Measurements from ENCODE around the gene C2CD2L. TPM values are rescaled to one million over a fixed set of nuclear protein-coding genes. Genes with fewer than 3 reads are reported as not detected.

The C2CD2L gene
- total RNA-seq (2016; rRNA removed; fragmentation: Illumina TruSeq; extraction: Trizol), result 1.2 and 3.7 TPM in 2 replicates
- total RNA-seq (2016; cell fraction: cytosol; rRNA removed; fragmentation: Illumina TruSeq; extraction: Trizol; ENCODE audit: low read depth), result 0.79 and 1.4 TPM in 2 replicates
- 1.5 and 3.1 TPM in 2 replicates for total RNA-seq (2016; cell fraction: insoluble cytoplasmic fraction; rRNA removed; fragmentation: Illumina TruSeq; extraction: Trizol)
- 1.6 and 1.9 TPM in 2 replicates for total RNA-seq (2016; cell fraction: membrane; rRNA removed; fragmentation: Illumina TruSeq; extraction: Trizol)
- 5.6 and 5.7 TPM in 2 replicates for total RNA-seq (2016; cell fraction: nucleus; rRNA removed; fragmentation: Illumina TruSeq; extraction: Trizol)
- 5.5 and 6.0 TPM in 2 replicates for polyA plus RNA-seq (2011; rRNA removed)
- polyA plus RNA-seq (2011; cell fraction: cytosol; rRNA removed), result 3.1 and 3.8 TPM in 2 replicates
- polyA plus RNA-seq (2011; cell fraction: nucleus; rRNA removed), result 19.5 and 20.9 TPM in 2 replicates
- 3.6 and 6.9 TPM in 2 replicates for polyA plus RNA-seq (2012)
- 0.15 and 0.31 TPM in 2 replicates for polyA plus RNA-seq (2016; cell fraction: cytosol; fragmentation: Illumina TruSeq; extraction: Trizol; ENCODE audit: low read depth)
- polyA plus RNA-seq (2016; cell fraction: insoluble cytoplasmic fraction; fragmentation: Illumina TruSeq; extraction: Trizol; ENCODE audit: low read depth), result 1.6 and 2.4 TPM in 2 replicates
- polyA plus RNA-seq (2016; cell fraction: membrane; fragmentation: Illumina TruSeq; extraction: Trizol; ENCODE audit: low read depth), result 1.5 TPM in 2 replicates
- polyA plus RNA-seq (2016; cell fraction: nucleus; fragmentation: Illumina TruSeq; extraction: Trizol; ENCODE audit: insufficient read depth, low read depth), result 13.0 and 14.1 TPM in 2 replicates
- polyA minus RNA-seq (2011; rRNA and poly(A)+ RNA removed; ENCODE audit: low replicate concordance), result 12.9 and 18.4 TPM in 2 replicates
- 2.0 and 5.5 TPM in 2 replicates for polyA minus RNA-seq (2011; cell fraction: cytosol; rRNA and poly(A)+ RNA removed)
- 10.0 and 17.3 TPM in 2 replicates for polyA minus RNA-seq (2011; cell fraction: nucleus; rRNA and poly(A)+ RNA removed)
- Bru-seq, nascent RNA, result percentile 49 among the genes with signal in this experiment
- BruChase-seq, experiment 1, labeled RNA remaining after a 6-hour chase, result percentile 66 among the genes with signal in this experiment
- BruChase-seq, experiment 2, labeled RNA remaining after a 2-hour chase, result percentile 61 among the genes with signal in this experiment
- long read RNA-seq, experiment 1, partial matches to known transcripts, result 2 of 2 reads
- long read RNA-seq, experiment 1, other reads (novel, unspliced or antisense), result 0 of 2 reads
- long read RNA-seq, experiment 2, full-length matches to known transcripts, result 7 of 24 reads
- long read RNA-seq, experiment 2, partial matches to known transcripts, result 5 of 24 reads
- long read RNA-seq, experiment 2, other reads (novel, unspliced or antisense), result 12 of 24 reads

- Histone ChIP-seq H3K9ac (ENCODE audit: insufficient read depth, low read depth, low read length) (peak within 1 kb of the TSS; percentile 77), H3K36me3 (replicated peaks in 1 of 2; ENCODE audit: control insufficient read depth in 1 of 2, insufficient read depth in 2 of 2, low read length in 2 of 2) (peaks cover 1 to 14% of the 10 kb centered on the region in 2 experiments; a peak in 3 of 5 replicates), H3K4me1 (ENCODE audit: insufficient read depth, low read length) (peaks cover 42% of the 10 kb centered on the region), H3K27me3 (ENCODE audit: control insufficient read depth in 1 of 2, insufficient read depth in 2 of 2, low read length in 2 of 2) (no peaks in the 10 kb centered on the region; a peak in 1 of 5 replicates), H2AFZ (ENCODE audit: low read length) (peak within 1 kb of the TSS; percentile 22), H3K9me3 (ENCODE audit: low read length) (no peaks in the 10 kb centered on the region), H4K20me1 (ENCODE audit: insufficient read depth, low read length) (no peaks in the 10 kb centered on the region), H3K79me2 (ENCODE audit: insufficient read depth, low read length) (no peaks in the 10 kb centered on the region), H3K4me3 (replicated peaks in 1 of 3; ENCODE audit: insufficient read depth in 1 of 3, low read depth in 2 of 3, low read length in 3 of 3) (peak within 1 kb of the TSS; percentile 68 to 86 (median 85)), H3K27ac (ENCODE audit: extremely low read length, insufficient read depth, low read length) (peak within 1 kb of the TSS; percentile 69), H3K4me2 (ENCODE audit: low read depth, low read length) (peak within 1 kb of the TSS; percentile 99)
- ChIA-PET POLR2A (interaction anchor here (0.7 to 4.2 kb wide), 14 partner anchors 11 to 314 kb away, joined by 3 to 75 read pairs (median 4); partner anchors contain the start of genes HINFP, HMBS, NLRX1 and RPS25), CTCF (ENCODE audit: low intra/inter-chr PET ratio, low total read pairs) (no interaction called here)
- DNase-seq (ENCODE audit: low spot score) (peak; percentile 68), ATAC-seq (peak; percentile 81), FAIRE-seq (peak; percentile 4)
- WGBS (ENCODE audit: low lambda C conversion rate), result 5% methylated on average over 12 of the region's 49 CpGs
- in situ Hi-C loops (cut with HindIII; ENCODE audit: extremely low pct_ligation_motif_present, low pct_unique_long_range_greater_than_20kb), result no loop called here
- intact Hi-C loops (cut with micrococcal nuclease; ENCODE audit: unreplicated experiment), result loop anchor here (5.0 kb wide), 1 partner anchor 90 kb away; no protein-coding TSS in a partner anchor
- BruUV-seq (replicated peaks), result no TSS peak
- TF ChIP-seq SMAD1 (CRISPR knock-in tag; IDR thresholded peaks at IDR 0.05; ENCODE audit: borderline replicate concordance, low read depth) (no peak), ISX (CRISPR knock-in tag; conservative IDR thresholded peaks at IDR 0.05) (no peak), ZNF546 (CRISPR knock-in tag; conservative IDR thresholded peaks at IDR 0.05) (no peak), ZNF691 (CRISPR knock-in tag; IDR thresholded peaks at IDR 0.05; ENCODE audit: borderline replicate concordance, low read depth) (0 out of 2 replicates have a peak, but pooled peaks have one; percentile 2), RBM22 (optimal IDR thresholded peaks at IDR 0.05; ENCODE audit: low read length) (no peak), AHR (CRISPR knock-in tag; IDR thresholded peaks at IDR 0.05) (peak; percentile 57; the same call in 1 of the 2 replicates), HMGA1 (CRISPR knock-in tag; conservative IDR thresholded peaks at IDR 0.05) (no peak), ATF2 (CRISPR knock-in tag; IDR thresholded peaks at IDR 0.05) (0 out of 2 replicates have a peak, but pooled peaks have one; percentile 20), KDM1A (CRISPR knock-in tag; IDR thresholded peaks at IDR 0.05) (no peak)
- TF ChIP-seq, protein P1, sequence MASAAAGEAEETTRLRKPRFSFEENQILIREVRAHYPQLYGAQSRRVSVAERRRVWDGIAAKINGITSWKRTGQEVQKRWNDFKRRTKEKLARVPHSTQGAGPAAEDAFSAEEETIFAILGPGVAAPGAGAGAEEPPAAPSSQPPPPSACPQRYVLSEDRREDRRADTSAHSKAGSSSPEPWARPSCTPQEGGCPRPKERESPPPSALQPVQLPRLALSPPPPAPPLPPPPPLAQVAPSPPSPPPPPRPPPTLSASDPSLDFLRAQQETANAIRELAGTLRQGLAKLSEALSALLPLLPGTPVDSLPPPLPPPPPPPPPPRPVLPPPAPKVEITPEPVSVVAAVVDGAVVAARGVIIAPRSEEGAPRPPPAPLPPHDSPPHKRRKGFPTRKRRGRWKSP (CRISPR knock-in tag; IDR thresholded peaks at IDR 0.05), result no peak
- TF ChIP-seq, protein P2, sequence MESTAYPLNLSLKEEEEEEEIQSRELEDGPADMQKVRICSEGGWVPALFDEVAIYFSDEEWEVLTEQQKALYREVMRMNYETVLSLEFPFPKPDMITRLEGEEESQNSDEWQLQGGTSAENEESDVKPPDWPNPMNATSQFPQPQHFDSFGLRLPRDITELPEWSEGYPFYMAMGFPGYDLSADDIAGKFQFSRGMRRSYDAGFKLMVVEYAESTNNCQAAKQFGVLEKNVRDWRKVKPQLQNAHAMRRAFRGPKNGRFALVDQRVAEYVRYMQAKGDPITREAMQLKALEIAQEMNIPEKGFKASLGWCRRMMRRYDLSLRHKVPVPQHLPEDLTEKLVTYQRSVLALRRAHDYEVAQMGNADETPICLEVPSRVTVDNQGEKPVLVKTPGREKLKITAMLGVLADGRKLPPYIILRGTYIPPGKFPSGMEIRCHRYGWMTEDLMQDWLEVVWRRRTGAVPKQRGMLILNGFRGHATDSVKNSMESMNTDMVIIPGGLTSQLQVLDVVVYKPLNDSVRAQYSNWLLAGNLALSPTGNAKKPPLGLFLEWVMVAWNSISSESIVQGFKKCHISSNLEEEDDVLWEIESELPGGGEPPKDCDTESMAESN (CRISPR knock-in tag; conservative IDR thresholded peaks at IDR 0.05), result no peak
These were observed at the start of gene C2CD2L for GRCh38 chr11:119106564-119107537. C2CD2L (plus strand) TSS chr11:119107344; CDS start chr11:119107742, 398 bp downstream.

Measured in HepG2 (cell line).